ENCODE data around the gene SNAPC2. TPM values are rescaled to one million over a fixed set of nuclear protein-coding genes. Genes with fewer than 3 reads are reported as not detected.

SNAPC2 gene
- total and polyA plus RNA-seq, 2 donors from 2014 or later: 18.4 to 24.3 TPM

DNA sequence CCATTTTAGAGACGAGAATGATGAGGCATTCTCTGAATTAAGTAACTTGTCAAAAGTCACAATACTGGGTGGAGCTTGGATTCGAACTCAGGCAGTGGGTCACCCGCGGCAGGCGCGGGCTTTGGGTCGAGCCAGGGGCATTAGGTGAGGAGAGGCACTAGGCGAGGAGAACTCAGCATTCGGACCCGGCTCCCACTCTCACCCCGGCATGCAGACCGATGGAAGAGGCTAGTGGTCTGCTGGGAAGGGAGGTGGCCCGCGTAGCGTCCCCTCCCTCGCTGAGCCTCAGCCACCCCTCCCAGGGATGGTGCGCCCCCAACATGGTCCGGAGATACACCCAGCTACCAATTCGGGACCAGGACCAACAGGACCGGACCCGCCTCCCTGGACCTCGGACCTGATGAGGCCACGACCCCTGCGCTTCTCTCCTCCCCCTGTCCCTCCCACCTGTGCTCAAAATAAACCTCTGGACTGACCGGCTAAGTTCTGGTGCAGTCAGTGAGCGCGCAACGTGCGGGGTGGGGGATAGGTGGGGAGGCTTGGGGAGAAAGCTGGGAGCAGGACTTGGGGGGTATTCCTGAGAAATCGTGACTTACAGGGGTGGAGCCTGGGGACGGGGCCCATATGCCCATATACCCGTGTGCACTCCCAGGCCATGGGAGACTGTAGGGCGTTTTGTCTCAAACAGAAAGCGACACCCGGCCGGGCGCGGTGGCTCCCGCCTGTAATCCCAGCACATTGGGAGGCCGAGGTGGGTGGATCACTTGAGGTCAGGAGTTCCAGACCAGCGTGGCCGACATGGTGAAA lies 1.3 kb upstream of the SNAPC2 start:
- DNase-seq: peak in 2 of 5 donors; percentile 79 to 82
- peaks cover 15% of the 10 kb centered on the region for H3K27me3 ChIP-seq (ENCODE audit: control insufficient read depth, insufficient read depth, low read length)
- peaks cover 0 to 29% (median 6%) of the 10 kb centered on the region in 3 donors for H3K4me1 ChIP-seq (ENCODE audit: control insufficient read depth in 2 of 3, insufficient read depth in 2 of 3, low read depth in 1 of 3, low read length in 3 of 3)
- peaks cover 0 to 11% (median 0%) of the 10 kb centered on the region in 3 donors for H3K36me3 ChIP-seq (ENCODE audit: control insufficient read depth in 2 of 3, insufficient read depth in 3 of 3, low read length in 3 of 3)
- no peak for FAIRE-seq
- H3K9me3 ChIP-seq (ENCODE audit: control insufficient read depth in 2 of 3, insufficient read depth in 1 of 3, low read length in 3 of 3): no peaks in the 10 kb centered on the region
- H3K27ac ChIP-seq (ENCODE audit: low read depth in 2 of 2, low read length in 2 of 2): peak overlapping the region; percentile 13 to 52
- H3K9ac ChIP-seq (ENCODE audit: low read length in 3 of 3): peak overlapping the region in 1 of 3 donors; percentile 63
- intact Hi-C loops (cut with DNase I): no loop called here
- TF ChIP-seq, protein P1, sequence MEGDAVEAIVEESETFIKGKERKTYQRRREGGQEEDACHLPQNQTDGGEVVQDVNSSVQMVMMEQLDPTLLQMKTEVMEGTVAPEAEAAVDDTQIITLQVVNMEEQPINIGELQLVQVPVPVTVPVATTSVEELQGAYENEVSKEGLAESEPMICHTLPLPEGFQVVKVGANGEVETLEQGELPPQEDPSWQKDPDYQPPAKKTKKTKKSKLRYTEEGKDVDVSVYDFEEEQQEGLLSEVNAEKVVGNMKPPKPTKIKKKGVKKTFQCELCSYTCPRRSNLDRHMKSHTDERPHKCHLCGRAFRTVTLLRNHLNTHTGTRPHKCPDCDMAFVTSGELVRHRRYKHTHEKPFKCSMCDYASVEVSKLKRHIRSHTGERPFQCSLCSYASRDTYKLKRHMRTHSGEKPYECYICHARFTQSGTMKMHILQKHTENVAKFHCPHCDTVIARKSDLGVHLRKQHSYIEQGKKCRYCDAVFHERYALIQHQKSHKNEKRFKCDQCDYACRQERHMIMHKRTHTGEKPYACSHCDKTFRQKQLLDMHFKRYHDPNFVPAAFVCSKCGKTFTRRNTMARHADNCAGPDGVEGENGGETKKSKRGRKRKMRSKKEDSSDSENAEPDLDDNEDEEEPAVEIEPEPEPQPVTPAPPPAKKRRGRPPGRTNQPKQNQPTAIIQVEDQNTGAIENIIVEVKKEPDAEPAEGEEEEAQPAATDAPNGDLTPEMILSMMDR (IDR thresholded peaks at IDR 0.05; ENCODE audit: borderline replicate concordance, extremely low read depth, insufficient read depth): no peak
- peak overlapping the region in 2 of 3 donors; percentile 71 for H3K4me3 ChIP-seq (ENCODE audit: low read length in 3 of 3)

DNA sequence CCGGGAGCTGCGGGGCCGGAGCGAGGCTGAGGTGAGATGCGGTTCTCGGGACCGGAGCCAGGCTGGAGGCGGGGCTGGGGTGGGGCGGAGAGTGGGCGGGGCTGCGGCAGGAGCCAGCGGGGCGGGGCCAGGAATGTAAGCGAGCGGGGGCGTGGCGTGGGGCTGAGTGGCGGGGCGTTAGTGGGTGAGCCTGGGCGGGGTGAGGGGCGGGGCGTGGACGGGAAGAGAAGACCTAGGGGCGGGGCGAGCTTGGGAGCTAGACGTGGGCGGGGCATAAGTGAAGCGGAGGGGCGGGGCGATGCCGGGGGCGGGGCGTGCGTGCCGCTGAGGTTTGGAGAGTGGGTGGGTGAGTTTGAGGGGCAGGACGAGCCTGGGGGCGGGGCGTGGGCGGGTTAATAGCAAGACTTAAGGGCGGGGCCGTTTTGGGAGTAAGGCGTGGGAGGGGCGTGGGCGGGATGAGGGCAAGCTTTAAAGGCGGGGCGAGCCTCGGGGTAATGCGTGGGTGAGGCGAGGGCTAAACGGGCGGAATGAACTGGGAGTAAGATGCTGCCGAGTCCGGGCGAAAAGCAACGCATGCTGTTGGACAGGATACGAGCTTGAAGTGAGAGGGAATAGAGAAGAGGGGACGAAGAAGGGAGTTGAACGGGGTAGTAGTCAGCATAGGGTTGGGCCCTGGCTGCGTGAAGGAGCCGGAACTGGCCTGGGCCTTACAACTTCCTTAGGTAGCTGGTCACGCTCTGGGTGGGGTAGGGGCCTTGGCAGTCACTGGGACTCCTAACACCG lies 572 bp downstream of the SNAPC2 start:
- peak overlapping the region; percentile 52 to 84 for H3K27ac ChIP-seq (ENCODE audit: low read depth in 2 of 2, low read length in 2 of 2)
- peaks cover 0 to 30% (median 6%) of the 10 kb centered on the region in 3 donors for H3K4me1 ChIP-seq (ENCODE audit: control insufficient read depth in 2 of 3, insufficient read depth in 2 of 3, low read depth in 1 of 3, low read length in 3 of 3)
- peak overlapping the region in 2 of 3 donors; percentile 57 to 63 for H3K9ac ChIP-seq (ENCODE audit: low read length in 3 of 3)
- H3K27me3 ChIP-seq (ENCODE audit: control insufficient read depth, insufficient read depth, low read length): peaks cover 10% of the 10 kb centered on the region
- peak overlapping the region; percentile 57 to 79 (median 71) for H3K4me3 ChIP-seq (ENCODE audit: low read length in 3 of 3)
- DNase-seq (peak; percentile 98 to 100 (median 99)), FAIRE-seq (no peak)
- no peaks in the 10 kb centered on the region for H3K9me3 ChIP-seq (ENCODE audit: control insufficient read depth in 2 of 3, insufficient read depth in 1 of 3, low read length in 3 of 3)
- TF ChIP-seq, protein P1 (IDR thresholded peaks at IDR 0.05; ENCODE audit: borderline replicate concordance, extremely low read depth, insufficient read depth): no peak
- peaks cover 0 to 11% (median 0%) of the 10 kb centered on the region in 3 donors for H3K36me3 ChIP-seq (ENCODE audit: control insufficient read depth in 2 of 3, insufficient read depth in 3 of 3, low read length in 3 of 3)
- intact Hi-C loops (cut with DNase I): no loop called here

- Histone ChIP-seq H3K9ac (ENCODE audit: low read length in 3 of 3) (peak overlapping the region in 1 of 3 donors; percentile 56), H3K27me3 (ENCODE audit: control insufficient read depth, insufficient read depth, low read length) (peaks cover 8% of the 10 kb centered on the region), H3K4me3 (ENCODE audit: low read length in 3 of 3) (peak overlapping the region; percentile 57 to 79 (median 68)), H3K4me1 (ENCODE audit: control insufficient read depth in 2 of 3, insufficient read depth in 2 of 3, low read depth in 1 of 3, low read length in 3 of 3) (peaks cover 0 to 33% (median 8%) of the 10 kb centered on the region in 3 donors), H3K9me3 (ENCODE audit: control insufficient read depth in 2 of 3, insufficient read depth in 1 of 3, low read length in 3 of 3) (no peaks in the 10 kb centered on the region), H3K36me3 (ENCODE audit: control insufficient read depth in 2 of 3, insufficient read depth in 3 of 3, low read length in 3 of 3) (peaks cover 0 to 11% (median 0%) of the 10 kb centered on the region in 3 donors), H3K27ac (ENCODE audit: low read depth in 2 of 2, low read length in 2 of 2) (peak overlapping the region; percentile 52 to 84)
- TF ChIP-seq, protein P1 (IDR thresholded peaks at IDR 0.05; ENCODE audit: borderline replicate concordance, extremely low read depth, insufficient read depth): no peak
- intact Hi-C loops (cut with DNase I): no loop called here
- DNase-seq (peak in 2 of 5 donors; percentile 83 to 87), FAIRE-seq (no peak)
Observed at GRCh38 chr19:7921302-7921966, 1.3 kb downstream of the SNAPC2 start.

Measured in kidney (tissue), 14 donors.